Measurements from ENCODE around the gene PNMA6F.

PNMA6F gene

DNA sequence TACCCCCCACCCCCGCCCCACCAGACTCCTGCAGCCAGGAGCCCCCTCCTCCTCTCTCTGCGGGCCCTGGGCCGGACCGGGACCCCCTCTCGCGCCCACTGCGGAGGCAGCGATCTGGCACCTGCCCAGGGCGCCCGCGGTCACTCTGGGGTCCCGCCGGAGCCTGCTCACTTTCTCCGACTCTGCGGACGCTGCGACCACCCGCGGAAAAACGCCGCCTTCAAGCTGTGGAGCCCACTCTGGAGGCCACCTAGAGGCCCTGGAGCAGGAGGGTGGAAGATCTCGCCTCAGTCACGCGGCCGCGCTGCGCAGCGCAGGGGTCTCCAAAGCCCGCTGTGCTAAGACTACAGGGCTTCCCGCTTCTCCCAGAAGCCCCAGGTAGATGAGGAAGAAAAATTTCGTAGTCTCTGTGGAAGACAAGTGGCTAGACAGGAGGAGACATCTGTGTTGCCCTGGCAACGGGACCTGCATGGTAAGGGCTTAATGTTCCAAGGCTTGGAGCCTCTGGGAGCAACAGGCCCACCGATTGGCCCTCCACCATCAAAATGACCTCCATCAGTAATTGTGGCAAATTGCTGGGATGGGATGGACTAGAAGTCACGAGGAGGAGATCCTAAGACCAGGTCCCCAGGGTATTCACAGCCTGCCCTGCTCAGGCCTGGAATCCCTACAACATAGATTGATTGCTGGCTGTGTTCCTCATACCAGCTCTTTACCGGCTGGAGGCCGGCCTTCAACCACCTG is at the start of gene PNMA6F:
TSS of gene PNMA6F (minus strand) at position 387 of the 744 bp plus-strand sequence. CDS start 1,093 bp downstream, outside the sequence.
- no peak for DNase-seq (ENCODE audit: low read depth)

DNA sequence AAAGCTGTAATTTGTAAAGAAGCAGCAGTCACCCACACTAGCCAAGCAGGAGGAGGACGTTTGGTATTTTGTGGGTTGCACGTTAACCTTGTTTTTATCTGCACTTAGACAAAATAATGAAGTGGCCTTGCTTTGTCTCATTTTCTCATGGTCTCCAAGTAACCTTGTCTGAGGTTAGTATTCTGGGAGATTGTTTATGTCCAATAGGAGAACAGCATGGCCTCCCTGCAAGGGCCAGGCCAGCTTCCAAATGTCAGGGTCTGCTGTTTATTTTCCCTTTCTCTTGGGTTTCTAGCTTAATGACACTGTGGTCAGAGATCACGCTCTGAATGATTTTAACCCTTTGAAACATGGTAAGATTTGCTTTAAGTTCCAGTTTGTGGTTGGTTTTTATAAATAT is 49.7 kb upstream of the PNMA6F start:
- no peak for DNase-seq (ENCODE audit: low read depth)

DNA sequence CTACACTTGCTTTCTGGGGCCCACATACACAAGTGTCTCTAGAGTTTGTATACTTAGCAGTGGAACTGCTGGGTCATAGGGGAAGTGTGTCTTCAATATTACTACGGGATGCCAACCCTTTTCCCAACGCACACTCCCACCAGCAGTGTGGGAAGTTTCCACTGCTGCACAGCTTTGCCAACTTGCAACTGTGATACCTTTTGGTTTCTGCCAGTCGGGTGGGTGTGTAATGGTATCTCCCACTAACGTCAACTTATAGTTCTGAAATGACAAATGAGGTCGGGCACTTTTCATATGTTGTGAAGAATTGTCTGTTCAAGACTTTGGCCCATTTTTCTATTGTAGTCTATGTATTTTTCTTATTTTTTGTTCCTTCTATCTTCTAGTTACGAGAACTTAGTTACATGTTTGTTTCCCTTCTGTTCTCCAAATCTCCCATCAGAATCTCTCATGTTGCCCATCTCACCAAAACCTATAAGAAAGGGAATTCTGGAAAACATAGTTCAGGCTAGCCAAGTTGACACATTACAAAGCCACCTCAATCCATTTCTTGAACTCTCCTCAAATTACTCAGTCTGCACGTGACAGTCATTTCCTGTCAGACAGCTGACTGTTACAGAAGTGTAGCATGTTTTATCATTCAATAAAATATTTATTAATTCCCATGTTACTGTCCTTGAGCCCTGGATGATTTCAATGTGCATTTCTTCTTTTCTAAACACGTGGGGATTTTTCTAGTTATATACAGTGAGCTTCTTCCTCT is 48.9 kb upstream of the PNMA6F start:
- DNase-seq (ENCODE audit: low read depth), result peak; percentile 15

DNA sequence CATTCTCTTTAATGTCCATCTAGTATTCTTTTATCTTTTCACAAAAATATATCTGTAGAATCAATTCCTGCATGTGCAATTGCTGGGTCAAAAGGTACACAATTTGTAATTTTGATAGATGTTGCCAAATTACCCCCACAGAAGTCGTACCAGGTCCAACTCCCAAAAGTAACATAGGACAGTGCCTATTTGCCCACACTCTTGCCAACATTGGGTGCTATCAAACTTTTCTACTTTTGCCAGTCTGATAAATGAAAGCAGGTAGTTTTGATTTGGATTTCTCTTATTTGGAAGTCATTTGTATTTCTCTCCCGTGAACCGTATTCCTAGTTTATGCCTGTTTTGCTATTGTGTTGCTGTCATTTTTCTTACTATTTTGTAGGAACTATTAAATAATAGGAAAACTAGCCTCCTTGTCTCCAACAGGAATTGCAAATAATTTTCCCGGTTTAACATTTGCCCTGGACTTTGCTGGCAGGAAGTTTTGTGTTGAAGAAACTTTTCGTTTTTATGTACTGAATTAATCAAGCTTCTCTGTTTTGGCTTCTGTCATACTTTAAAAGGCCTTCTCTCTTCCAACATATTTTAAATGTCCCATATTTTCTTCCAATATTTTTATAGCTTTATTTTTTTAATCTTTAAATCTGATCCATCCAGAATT is 45.4 kb upstream of the PNMA6F start:
- DNase-seq (ENCODE audit: low read depth), result no peak

DNA sequence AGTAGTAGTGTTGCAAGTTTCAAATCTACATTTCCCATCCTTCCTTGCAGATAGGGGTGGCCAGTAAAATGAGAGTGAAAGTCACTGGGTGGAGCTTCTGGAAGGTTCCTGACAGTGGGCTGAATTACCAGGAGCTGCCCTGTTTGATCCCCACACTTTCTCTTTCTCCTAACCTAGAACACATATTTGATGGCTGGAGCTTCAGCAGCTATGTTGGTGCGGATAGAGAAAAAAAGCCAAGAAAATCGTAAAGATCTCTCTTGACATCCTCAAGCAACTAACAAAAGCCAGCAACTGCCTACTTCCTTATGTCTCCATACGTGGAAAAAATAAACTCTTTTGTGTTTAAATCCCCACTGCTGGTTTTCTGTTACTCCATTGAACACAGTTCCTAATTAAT is 44.6 kb upstream of the PNMA6F start:
- DNase-seq (ENCODE audit: low read depth), result no peak

DNA sequence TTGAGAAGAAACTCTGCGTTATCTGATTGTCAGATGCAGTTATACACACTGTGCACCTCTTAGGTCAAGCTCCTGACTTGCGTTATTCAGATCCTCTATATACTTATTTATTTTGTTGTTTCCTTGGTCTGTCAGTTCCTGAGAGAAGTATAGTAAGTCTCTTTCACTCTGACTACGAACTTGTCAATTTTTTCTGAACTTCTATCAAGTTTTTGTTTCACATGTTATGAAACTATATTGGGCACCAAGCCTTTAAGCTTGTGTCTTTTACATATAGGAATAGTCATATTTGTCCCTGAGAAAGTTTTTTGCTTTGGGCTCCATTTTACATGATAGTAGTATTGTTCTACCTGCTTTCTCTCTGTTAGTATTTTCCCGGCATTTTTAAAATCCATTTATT is 44.1 kb upstream of the PNMA6F start:
- no peak for DNase-seq (ENCODE audit: low read depth)

DNA sequence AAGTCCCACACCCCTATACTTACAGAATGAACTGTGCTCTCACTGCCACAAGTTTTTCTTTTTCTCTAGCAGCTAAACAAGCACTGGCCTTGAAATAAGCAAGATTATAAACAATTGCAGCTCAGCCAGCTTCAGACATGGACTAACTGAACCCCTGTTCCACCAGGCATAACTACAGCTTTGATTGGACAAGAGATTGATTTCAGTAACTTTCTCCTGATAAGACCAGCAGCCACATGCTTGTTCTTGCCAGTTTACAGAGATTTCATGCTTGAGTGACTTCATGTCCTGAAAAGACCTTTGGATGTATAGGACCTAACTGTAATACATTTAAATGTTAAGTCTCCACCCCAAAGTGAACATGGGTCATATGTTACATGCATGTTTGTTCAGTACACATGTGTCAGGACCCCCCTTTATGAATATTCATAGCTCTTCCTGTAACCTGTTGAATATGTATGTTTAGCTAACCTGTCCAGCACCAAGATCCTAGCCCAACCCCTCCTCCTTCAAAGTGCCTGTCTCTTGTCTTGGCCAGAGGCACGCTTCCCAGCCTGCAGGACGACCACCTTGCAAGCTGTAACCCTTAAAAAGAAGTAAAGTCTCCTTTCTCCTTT is 40.3 kb upstream of the PNMA6F start:
- DNase-seq (ENCODE audit: low read depth), result no peak

DNA sequence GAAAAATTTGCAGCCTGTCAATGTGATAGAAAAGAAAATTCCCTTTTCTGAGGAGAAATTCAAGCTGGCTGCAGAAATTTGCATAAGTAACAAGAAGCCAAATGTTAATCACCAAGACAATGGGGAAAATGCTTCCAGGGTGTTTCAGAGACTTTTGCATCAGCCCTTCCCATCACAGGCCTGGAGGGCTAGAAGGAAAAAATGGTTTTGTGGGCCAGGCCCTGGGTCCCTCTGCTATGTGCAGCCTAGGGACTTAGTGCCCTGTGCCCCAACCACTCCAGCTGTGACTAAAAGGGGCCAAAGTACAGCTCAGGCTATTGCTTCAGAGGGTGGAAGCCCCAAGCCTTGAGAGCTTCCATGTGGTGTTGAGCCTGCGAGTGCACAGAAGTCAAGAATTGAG is 36.3 kb upstream of the PNMA6F start:
- DNase-seq (ENCODE audit: low read depth), result no peak

DNA sequence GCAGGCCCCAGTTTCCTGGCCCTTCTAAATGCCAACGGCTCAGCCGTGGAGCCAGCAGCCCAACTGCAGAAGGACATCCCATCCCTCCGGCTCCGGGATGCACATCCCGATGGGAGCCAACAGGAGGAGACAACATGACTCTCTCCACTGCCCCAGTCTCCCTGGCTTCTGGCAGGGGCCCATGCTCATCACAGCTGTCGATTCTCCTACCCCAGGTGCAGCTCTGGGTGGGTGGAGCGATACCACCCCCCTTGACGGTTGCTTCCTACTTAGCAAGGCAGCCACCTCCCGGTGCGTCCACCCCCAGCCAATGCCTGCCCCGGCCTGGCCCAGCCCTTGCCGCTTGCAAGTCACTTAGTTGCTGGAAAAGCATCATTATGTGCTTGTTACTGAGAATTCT is 31.8 kb upstream of the PNMA6F start:
- DNase-seq (ENCODE audit: low read depth), result no peak

DNA sequence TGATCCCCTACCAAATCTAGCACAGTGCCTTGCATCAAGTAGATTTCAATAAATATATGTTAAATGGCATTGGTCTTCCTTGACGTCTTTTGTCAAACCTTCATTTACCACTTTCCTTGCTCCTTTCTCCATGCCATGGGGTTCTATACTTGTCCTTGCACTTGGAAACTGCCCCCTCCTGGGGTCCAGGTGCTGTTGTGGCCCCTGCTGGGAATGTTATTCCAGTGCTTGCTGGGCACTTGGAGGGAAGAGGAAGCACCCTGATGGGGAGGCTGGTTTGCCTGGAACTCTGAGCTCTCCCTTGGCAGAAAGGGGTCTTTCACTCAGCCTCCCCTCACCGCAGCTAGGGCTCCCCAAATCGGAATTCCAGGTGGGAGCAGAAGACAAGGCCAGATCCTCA is 31.3 kb upstream of the PNMA6F start:
- no peak for DNase-seq (ENCODE audit: low read depth)

DNA sequence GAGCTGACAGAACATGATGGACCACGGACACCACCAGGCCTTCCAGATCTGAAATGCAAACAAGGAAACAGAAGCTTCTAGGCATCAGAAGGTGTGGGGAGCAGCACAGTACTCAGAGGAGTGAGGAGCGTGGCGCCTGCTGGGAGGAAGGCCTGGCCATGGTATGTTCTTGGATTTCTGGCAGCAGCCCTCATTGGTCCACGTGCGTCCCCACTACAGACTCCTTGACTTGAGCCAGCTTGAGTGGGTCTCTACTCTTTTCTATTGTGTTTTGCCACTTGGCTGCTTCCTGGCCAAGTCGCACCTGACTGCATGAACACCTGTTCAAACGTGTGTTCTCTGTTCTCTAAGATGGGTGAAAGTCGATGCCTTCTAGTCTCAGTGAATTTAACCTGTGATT is 30.4 kb upstream of the PNMA6F start:
- DNase-seq (ENCODE audit: low read depth), result no peak

DNA sequence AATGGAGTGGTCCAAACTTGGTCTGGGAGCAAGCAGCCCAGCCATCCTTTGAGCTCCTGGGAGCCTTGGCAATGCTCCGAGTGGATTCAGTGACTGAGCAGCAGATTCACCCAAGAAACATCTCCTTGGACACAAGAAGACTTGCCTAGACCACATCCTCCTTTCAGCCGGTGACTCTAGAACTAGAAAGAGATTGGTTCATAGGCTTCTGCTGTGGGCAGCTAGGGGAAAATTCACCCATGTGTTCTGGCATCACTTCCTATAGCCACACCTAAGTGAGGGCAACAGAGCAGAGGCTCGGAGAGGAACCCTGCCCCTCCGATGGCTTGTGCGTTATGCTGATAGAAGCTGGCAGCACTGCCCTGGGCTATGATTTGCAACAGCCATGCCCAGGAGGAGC is 28.4 kb upstream of the PNMA6F start:
- peak; percentile 16 for DNase-seq (ENCODE audit: low read depth)

DNA sequence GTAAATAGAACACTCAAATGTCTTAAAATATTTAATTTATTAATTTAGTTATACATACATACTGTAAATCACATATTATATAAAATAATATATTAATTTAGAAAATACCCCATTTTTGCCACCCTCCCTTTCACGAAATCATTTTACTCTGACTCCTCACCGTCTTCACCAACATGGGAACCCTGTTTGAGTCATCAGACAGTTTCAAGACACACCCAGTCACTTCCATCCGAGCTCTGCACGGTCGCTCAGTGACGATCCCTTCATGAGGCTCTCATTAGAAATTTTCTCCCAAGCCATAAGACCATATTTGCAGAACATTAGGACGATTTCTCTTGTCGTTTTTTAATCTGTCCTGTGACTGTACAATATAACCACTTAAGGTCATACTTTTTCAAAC is 26.9 kb upstream of the PNMA6F start:
- DNase-seq (ENCODE audit: low read depth), result no peak

DNA sequence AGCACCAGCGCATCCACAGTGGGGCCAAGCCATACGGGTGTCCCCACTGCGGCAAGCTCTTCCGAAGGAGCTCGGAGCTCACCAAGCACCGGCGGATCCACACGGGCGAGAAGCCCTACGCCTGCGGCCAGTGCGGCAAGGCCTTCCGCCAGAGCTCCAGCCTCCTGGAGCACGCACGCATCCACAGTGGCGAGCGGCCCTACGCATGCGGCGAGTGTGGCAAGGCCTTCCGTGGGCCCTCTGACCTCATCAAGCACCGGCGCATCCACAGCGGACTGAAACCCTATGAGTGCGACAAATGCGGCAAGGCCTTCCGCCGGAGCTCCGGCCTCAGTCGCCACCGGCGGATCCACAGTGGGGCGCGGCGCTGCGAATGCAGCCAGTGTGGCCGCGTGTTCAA is 26.0 kb upstream of the PNMA6F start:
- no peak for DNase-seq (ENCODE audit: low read depth)

DNA sequence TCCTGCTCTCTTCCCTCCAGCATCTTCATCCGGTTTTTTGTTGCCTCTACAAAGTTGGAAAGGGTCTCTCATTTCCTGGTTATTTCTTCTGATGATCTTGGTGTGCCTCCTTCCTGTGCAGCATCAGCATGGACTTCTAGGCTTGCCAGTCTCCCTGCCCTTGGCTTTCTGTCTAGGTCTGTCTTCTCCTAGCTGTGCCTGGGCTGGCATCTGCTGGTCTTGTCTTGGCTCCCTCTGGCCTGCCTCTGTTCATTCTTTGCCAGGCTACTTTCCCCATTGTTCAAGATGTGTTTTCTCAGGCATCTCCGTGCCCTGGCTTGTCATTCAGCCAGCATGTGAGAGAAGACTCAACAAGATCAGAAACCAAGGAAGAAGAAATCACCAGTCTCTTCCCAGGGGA is 22.1 kb upstream of the PNMA6F start:
- no peak for DNase-seq (ENCODE audit: low read depth)

DNA sequence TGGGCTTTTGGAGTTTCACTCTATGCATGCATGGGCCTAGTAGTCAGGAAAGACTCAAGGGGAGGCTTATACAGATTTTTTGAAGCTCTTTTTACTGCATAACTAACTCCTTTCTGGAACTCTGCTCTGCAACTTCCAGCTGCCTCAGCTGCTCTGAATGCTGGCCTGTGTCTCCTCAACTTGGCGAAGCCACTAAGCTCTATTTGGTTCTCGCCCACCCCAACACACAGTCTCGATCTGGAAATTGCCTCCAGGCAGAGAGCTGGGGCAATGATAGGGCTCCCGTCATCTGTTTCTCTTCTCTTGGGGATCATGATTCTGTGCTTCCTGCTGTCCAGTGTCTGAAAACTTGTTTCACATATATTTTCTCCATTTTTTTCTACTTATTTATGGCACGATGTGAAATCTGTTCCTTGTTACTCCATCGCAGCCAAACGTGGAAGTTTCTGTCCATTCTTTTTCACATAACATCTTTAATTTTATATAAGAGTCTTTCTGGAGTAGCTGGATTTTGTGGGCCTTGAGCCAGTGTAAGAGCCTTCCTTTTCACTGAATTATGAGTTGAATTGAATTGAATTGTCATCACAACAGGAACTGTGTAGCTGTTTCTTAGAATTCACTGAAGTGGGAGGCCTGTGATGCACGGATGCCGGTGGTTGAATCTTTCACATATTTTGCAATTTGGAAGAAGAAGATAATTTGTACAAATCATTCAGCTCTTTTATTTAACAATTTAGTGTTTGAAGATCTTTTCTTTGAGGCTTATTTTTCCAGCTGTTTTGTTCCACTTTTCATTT is 21.4 kb upstream of the PNMA6F start:
- no peak for DNase-seq (ENCODE audit: low read depth)

DNA sequence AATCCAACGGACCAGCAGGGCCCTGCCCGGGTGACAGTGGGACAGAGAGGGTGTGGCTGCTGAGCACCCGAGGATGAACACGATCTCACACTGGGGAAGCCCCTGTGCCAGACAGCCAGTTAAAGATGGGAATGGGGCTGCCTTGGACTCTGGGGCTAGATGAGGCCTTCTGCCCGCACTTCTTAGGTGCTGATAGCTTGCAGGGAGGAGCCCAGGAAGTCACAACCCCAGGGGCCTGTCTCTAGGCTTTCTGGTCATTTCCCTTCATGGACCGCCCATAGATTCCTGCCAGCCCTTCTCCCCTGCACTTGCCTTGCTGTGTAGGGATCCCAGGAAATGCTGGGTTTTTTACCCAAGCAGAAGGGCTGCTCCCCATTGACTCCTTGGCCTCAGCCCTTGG is 18.5 kb upstream of the PNMA6F start:
- DNase-seq (ENCODE audit: low read depth), result no peak

DNA sequence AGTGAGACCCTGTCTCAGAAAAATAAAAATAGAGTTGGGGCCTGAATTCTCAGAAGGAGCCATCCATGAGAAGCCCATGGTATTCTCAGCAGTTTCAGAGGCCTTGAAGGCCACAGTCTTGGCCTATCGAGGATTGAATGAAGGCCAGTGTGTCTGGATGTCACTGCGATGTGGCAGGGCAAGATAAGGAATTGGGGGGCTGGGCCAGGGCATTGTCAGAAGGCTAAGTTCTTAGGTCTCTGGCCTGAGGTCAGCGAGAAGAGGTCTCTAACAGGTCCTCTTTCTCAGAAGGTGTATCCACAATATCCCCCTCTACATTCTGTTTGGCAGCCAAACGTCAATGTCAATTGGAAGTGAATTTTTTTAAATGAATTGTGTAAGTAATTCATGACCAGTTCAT is 18.1 kb upstream of the PNMA6F start:
- no peak for DNase-seq (ENCODE audit: low read depth)

DNA sequence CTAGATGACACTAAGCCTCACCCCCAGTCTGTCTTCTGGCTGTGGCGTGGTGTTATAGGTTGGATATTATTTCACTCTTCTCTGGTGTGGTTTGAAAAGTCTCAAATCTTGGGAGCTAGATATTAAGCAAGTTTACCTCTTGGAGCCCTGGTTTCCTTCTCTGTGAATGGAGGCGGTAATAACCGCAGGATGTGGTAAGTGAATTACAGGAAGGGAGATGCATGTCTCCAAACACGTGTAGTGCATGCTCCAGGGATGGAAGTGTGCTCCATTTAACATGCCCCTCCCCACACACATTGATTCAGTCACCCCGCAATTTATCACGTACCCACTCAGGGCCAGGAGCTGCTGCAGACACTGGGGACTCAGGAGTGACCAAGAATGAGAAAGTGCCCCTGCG is 17.3 kb upstream of the PNMA6F start:
- no peak for DNase-seq (ENCODE audit: low read depth)

DNA sequence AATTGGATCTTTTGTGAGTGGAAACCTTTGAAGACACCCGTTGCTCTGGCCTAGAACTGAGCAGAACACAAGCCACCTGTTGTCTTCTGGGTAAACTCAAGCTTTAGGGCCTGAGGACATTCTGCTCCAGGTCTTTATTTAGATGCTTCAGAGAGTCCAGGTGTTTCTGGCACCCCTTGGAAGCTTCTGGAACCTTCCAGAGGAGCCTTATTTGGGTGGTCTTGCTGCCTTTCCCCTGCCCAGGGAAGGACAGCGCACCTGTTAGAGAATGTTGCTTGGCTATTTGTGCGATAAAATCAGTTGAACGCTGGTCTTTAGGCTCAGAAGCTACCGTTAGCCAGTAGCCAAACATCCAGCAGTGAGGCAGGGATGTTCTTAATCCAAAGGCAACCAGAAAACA is 15.4 kb upstream of the PNMA6F start:
- DNase-seq (ENCODE audit: low read depth), result no peak

DNA sequence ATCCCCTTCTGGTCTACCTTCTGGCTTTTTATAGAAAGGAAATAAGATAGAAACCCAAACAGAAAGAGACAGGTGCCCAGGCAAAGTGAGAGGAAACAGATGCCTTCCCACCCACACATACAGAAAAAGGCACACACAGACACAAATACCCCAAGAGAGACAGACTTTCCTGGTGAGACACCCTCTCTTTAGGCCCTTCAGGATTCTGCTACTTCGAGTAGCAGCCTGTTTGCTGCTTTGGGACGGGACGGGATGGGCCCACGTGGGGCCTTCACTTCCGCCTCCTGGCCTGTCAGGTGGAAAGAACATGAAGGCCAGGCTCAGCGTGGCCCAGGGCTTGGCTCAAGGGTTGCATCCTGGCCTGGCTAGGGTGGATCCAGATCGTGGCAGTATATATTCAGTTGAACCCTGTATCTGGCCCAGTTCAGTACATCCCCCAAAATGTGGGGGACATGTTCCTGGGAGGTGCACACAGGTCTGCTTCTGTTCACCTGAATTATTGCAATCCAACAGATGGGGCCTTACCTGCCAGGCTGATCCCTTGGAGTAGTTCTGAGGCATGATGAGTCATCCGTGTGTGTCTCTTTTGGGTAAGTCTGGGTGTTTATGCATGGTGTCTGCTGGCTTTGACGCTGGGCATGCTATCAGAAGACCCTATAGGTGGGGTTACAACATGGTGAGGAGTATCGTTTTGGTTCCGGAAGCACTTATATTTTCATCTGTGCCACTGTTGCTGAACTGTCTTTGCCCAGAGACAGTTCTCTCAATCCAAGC is 14.7 kb upstream of the PNMA6F start:
- peak; percentile 4 for DNase-seq (ENCODE audit: low read depth)

All from ELR (cell line).